Effector CD8-positive, alpha-beta T cell (primary cell): ENCODE data around the gene MTMR2.
"Not testable (repeated sequence)": the region's sequence is repeated elsewhere in the genome, so short reads cannot be mapped to it uniquely, and the experiment has no call there.

Source experiments
- DNase-seq: peaks from one replicate; lab custom pipeline; 2025; lab: John Stamatoyannopoulos, UW

The MTMR2 gene

GRCh38 chr11:95884802-95885201 lies 39.1 kb downstream of the MTMR2 start:
- no peak for DNase-seq

GRCh38 chr11:95884376-95884775 lies 39.5 kb downstream of the MTMR2 start:
- no peak for DNase-seq

GRCh38 chr11:95883381-95883780 lies 40.5 kb downstream of the MTMR2 start:
- no peak for DNase-seq

- no peak for DNase-seq
These were observed 46.6 kb downstream of the MTMR2 start for GRCh38 chr11:95877291-95877690.

GRCh38 chr11:95870877-95871276 lies 53.0 kb downstream of the MTMR2 start:
- DNase-seq: not testable (repeated sequence)

- DNase-seq: no peak
These were observed 56.8 kb downstream of the MTMR2 start for GRCh38 chr11:95867105-95867504.

GRCh38 chr11:95863486-95864140 lies 60.3 kb downstream of the MTMR2 start:
- DNase-seq: no peak

- not testable (repeated sequence) for DNase-seq
These were observed 63.9 kb downstream of the MTMR2 start for GRCh38 chr11:95860024-95860423.

- DNase-seq: not testable (repeated sequence)
These were observed 69.5 kb downstream of the MTMR2 start for GRCh38 chr11:95854362-95854761.

GRCh38 chr11:95853862-95854261 lies 70.0 kb downstream of the MTMR2 start:
- no peak for DNase-seq

GRCh38 chr11:95853138-95853537 lies 70.8 kb downstream of the MTMR2 start:
- DNase-seq: no peak

- DNase-seq: no peak
These were observed 73.8 kb downstream of the MTMR2 start for GRCh38 chr11:95850137-95850536.

- DNase-seq: no peak
These were observed 74.7 kb downstream of the MTMR2 start for GRCh38 chr11:95849087-95849825.

- DNase-seq: no peak
These were observed 78.7 kb downstream of the MTMR2 start for GRCh38 chr11:95845167-95845566.

- DNase-seq: peak; percentile 35
These were observed 88.0 kb downstream of the MTMR2 start for GRCh38 chr11:95835768-95836488.

GRCh38 chr11:95835351-95835750 lies 88.6 kb downstream of the MTMR2 start:
- no peak for DNase-seq

- no peak for DNase-seq
These were observed 90.5 kb downstream of the MTMR2 start for GRCh38 chr11:95833378-95833777.

GRCh38 chr11:95832763-95833162 lies 91.1 kb downstream of the MTMR2 start:
- DNase-seq: no peak

GRCh38 chr11:95831198-95831883 lies 92.6 kb downstream of the MTMR2 start:
- no peak for DNase-seq

GRCh38 chr11:95829580-95830259 lies 94.2 kb downstream of the MTMR2 start:
- DNase-seq: no peak

- no peak for DNase-seq
These were observed 96.2 kb downstream of the MTMR2 start for GRCh38 chr11:95827696-95828095.

GRCh38 chr11:95821640-95822039 lies 102.3 kb downstream of the MTMR2 start:
- DNase-seq: no peak
